ENCODE data around the gene SYTL2. TPM values are rescaled to one million over a fixed set of nuclear protein-coding genes. Genes with fewer than 3 reads are reported as not detected.
A peak's percentile ranks its signal among the peaks of the same experiment; 100 is the strongest.

The SYTL2 gene
- total RNA-seq, 3 donors from 2014 or later (not counting 1 experiment from before 2014, with no cell fraction given): 116 to 237 (median 143) TPM

- Mint-ChIP-seq H3K27me3 (ENCODE audit: low read depth in 2 of 2) (no peaks in the 10 kb centered on the region), H3K4me3 (no peak overlapping the region), H3K36me3 (peaks cover 6% of the 10 kb centered on the region), H3K27ac (peak overlapping the region in 1 of 2 donors; percentile 59), H3K9me3 (no peaks in the 10 kb centered on the region), H3K4me1 (peaks cover 26 to 31% of the 10 kb centered on the region in 2 donors)
- H3K36me3 ChIP-seq (ENCODE audit: control insufficient read depth, insufficient read depth, low read length): peaks cover 5% of the 10 kb centered on the region
- H3K4me1 ChIP-seq (ENCODE audit: control insufficient read depth, insufficient read depth, low read length): peaks cover 5% of the 10 kb centered on the region
- WGBS (ENCODE audit: insufficient coverage): 96% methylated on average over 15 of the region's 15 CpGs
- DNase-seq (no peak), ATAC-seq (no peak)
- H3K9me3 ChIP-seq (ENCODE audit: control insufficient read depth, insufficient read depth, low read length): no peaks in the 10 kb centered on the region
- H3K27ac ChIP-seq (ENCODE audit: low read length): no peak overlapping the region
- TF ChIP-seq, protein P1, sequence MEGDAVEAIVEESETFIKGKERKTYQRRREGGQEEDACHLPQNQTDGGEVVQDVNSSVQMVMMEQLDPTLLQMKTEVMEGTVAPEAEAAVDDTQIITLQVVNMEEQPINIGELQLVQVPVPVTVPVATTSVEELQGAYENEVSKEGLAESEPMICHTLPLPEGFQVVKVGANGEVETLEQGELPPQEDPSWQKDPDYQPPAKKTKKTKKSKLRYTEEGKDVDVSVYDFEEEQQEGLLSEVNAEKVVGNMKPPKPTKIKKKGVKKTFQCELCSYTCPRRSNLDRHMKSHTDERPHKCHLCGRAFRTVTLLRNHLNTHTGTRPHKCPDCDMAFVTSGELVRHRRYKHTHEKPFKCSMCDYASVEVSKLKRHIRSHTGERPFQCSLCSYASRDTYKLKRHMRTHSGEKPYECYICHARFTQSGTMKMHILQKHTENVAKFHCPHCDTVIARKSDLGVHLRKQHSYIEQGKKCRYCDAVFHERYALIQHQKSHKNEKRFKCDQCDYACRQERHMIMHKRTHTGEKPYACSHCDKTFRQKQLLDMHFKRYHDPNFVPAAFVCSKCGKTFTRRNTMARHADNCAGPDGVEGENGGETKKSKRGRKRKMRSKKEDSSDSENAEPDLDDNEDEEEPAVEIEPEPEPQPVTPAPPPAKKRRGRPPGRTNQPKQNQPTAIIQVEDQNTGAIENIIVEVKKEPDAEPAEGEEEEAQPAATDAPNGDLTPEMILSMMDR (IDR thresholded peaks at IDR 0.05): no peak
- H3K4me3 ChIP-seq (ENCODE audit: low read length): no peak overlapping the region
- intact Hi-C loops (cut with micrococcal nuclease): no loop called here
- H3K27me3 ChIP-seq (ENCODE audit: control insufficient read depth, insufficient read depth, low read length): no peaks in the 10 kb centered on the region
Observed at GRCh38 chr11:85685125-85685819, 125.7 kb downstream of the SYTL2 start.

DNA sequence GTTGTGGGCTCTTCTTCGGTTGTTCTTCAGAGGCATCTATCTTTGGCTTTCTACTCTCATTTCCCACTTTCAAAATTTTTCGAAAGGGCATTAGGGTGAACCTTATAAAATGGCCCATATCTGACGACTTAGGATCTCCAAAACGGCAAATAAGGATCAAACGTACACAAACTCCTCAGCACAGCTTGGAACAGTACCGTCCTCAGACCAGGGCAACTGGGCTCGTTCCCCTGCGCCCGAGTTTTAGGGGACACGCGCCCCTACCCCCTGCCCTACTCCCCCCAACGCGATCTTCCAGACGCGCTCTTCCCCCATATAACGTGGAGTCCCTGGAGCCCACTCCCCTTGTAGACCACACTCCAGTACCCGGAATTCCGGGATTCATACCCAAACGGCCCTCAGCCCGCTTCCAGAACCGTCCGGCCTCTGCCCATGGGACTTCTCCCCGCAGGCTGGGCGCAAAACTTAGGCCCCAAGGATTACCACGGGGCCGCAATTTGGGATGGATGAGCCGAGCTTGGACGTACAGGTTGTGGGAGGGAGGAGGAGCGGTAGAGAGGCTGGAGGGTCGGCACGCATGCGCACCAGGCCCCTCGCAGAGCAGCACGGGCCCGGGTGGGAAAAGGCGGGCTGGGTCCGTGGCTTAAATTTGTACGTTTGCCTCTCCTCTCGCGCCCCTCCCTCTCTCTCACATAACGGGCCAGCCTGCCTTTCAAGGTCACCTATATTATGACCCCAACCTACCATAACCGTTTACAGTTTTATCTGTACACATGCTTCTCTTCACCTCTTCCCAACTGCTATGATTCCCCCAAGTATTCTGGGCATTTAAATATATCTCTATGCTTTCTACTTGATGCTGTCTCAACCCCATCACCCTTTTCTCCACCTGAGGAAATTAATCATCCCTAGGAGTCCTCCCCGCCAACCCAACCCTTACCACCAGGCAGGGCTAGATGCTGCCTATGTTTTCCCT is 128.3 kb downstream of the SYTL2 start:
- TF ChIP-seq, protein P1 (IDR thresholded peaks at IDR 0.05): no peak
- Mint-ChIP-seq H3K4me3 (peak overlapping the region; percentile 85), H3K27ac (peak overlapping the region; percentile 65 to 78), H3K4me1 (peaks cover 26 to 31% of the 10 kb centered on the region in 2 donors), H3K27me3 (ENCODE audit: low read depth in 2 of 2) (no peaks in the 10 kb centered on the region), H3K36me3 (no peaks in the 10 kb centered on the region), H3K9me3 (no peaks in the 10 kb centered on the region)
- intact Hi-C loops (cut with micrococcal nuclease): no loop called here
- H3K27ac ChIP-seq (ENCODE audit: low read length): peak overlapping the region; percentile 54
- WGBS (ENCODE audit: insufficient coverage): 19% methylated on average over 42 of the region's 43 CpGs
- ATAC-seq: peak; percentile 71 to 87 (median 78)
- H3K4me1 ChIP-seq (ENCODE audit: control insufficient read depth, insufficient read depth, low read length): peaks cover 5% of the 10 kb centered on the region
- DNase-seq: peak; percentile 49 to 75
- peak overlapping the region; percentile 74 for H3K4me3 ChIP-seq (ENCODE audit: low read length)
- H3K36me3 ChIP-seq (ENCODE audit: control insufficient read depth, insufficient read depth, low read length): no peaks in the 10 kb centered on the region
- H3K9me3 ChIP-seq (ENCODE audit: control insufficient read depth, insufficient read depth, low read length): no peaks in the 10 kb centered on the region
- H3K27me3 ChIP-seq (ENCODE audit: control insufficient read depth, insufficient read depth, low read length): no peaks in the 10 kb centered on the region

DNA sequence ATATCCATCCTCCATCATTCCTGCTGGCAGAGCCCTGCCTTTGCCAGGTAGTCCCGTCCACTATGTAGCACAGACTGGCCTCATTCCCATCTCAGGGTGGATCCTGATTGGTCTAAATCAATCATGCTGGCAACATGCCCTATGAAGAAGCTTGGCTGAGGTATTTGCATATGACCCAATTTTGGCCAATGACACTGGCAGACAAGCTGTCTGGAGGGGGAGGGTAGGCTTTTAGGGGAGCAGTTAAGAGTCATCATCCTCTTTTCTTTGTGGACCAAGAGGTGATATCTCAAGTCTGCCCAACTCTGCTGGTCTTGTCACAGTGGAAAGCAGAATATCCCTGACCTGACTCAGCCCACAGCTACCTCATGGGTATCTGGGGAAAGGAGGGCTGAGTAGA is 130.0 kb downstream of the SYTL2 start:
- TF ChIP-seq, protein P1 (IDR thresholded peaks at IDR 0.05): no peak
- peak; percentile 55 to 79 (median 67) for ATAC-seq
- H3K27ac ChIP-seq (ENCODE audit: low read length): no peak overlapping the region

More for the DNA sequence above, 130.0 kb downstream of the SYTL2 start:
- H3K9me3 ChIP-seq (ENCODE audit: control insufficient read depth, insufficient read depth, low read length): no peaks in the 10 kb centered on the region
- no peak overlapping the region for H3K4me3 ChIP-seq (ENCODE audit: low read length)
- intact Hi-C loops (cut with micrococcal nuclease): no loop called here
- DNase-seq: peak in 1 of 2 donors; percentile 21
- peaks cover 5% of the 10 kb centered on the region for H3K4me1 ChIP-seq (ENCODE audit: control insufficient read depth, insufficient read depth, low read length)
- no peaks in the 10 kb centered on the region for H3K27me3 ChIP-seq (ENCODE audit: control insufficient read depth, insufficient read depth, low read length)
- no peaks in the 10 kb centered on the region for H3K36me3 Mint-ChIP-seq
- WGBS (ENCODE audit: insufficient coverage): 100% methylated on average over 1 of the region's 1 CpG
- H3K27me3 Mint-ChIP-seq (ENCODE audit: low read depth in 2 of 2): no peaks in the 10 kb centered on the region
- no peak overlapping the region for H3K4me3 Mint-ChIP-seq
- H3K9me3 Mint-ChIP-seq: no peaks in the 10 kb centered on the region
- H3K27ac Mint-ChIP-seq: peak overlapping the region in 1 of 2 donors; percentile 29
- H3K4me1 Mint-ChIP-seq: peaks cover 26 to 31% of the 10 kb centered on the region in 2 donors
- H3K36me3 ChIP-seq (ENCODE audit: control insufficient read depth, insufficient read depth, low read length): no peaks in the 10 kb centered on the region
